ENCODE results near the gene AOC2.
"Not testable (repeated sequence)": the region's sequence is repeated elsewhere in the genome, so short reads cannot be mapped to it uniquely, and the experiment has no call there.

The AOC2 gene

GRCh38 chr17:42855048-42855596, 10.7 kb downstream of the AOC2 start:
- DNase-seq = no peak

- not testable (repeated sequence) for DNase-seq
These were observed 11.7 kb downstream of the AOC2 start for GRCh38 chr17:42856093-42856492.

- not testable (repeated sequence) for DNase-seq
These were observed 12.1 kb downstream of the AOC2 start for GRCh38 chr17:42856516-42856915.

DNA sequence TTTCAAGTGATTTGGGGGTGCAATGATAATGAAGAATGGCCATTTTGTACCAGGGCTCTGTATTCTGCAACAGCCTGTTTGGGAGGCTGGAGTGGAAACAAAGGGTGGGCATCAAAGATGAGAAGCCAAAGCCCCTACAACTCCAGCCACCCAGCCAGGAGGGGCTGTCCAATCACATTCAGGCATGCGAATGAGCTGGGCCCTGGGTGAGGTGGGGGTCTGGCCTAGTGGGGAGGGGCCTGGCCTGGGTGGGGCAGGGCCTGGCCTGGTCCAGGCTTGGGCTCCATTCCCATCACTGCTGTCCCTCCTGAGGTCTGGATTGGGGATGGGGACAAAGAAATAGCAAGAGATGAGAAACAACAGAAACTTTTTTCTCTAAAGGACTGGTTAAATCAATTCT, 13.0 kb downstream of the AOC2 start:
- DNase-seq = no peak

- DNase-seq = no peak
These were observed 21.3 kb downstream of the AOC2 start for GRCh38 chr17:42865638-42866094.

- DNase-seq = no peak
These were observed 21.8 kb downstream of the AOC2 start for GRCh38 chr17:42866216-42866615.

- DNase-seq = no peak
These were observed 22.5 kb downstream of the AOC2 start for GRCh38 chr17:42866631-42867575.

DNA sequence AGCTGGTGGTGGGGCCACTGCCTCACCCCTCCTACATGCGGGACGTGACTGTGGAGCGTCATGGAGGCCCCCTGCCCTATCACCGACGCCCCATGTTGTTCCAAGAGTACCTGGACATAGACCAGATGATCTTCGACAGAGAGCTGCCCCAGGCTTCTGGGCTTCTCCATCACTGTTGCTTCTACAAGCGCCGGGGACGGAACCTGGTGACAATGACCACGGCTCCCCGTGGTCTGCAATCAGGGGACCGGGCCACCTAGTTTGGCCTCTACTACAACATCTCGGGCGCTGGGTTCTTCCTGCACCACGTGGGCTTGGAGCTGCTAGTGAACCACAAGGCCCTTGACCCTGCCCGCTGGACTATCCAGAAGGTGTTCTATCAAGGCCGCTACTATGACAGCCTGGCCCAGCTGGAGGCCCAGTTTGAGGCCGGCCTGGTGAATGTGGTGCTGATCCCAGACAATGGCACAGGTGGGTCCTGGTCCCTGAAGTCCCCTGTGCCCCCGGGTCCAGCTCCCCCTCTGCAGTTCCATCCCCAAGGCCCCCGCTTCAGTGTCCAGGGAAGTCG, 23.4 kb downstream of the AOC2 start:
- DNase-seq = not testable (repeated sequence)

DNA sequence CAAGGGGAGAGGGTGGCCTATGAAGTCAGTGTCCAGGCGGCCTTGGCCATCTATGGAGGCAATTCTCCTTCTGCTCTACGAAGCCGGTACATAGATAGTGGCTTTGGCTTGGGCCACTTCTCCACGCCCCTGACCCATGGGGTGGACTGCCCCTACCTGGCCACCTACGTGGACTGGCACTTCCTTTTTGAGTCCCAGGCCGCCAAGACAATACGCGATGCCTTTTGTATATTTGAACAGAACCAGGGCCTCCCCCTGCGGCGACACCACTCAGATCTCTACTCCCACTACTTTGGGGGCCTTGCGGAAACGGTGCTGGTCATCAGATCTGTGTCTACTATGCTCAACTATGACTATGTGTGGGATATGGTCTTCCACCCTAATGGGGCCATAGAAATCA, 24.0 kb downstream of the AOC2 start:
- no peak for DNase-seq

DNA sequence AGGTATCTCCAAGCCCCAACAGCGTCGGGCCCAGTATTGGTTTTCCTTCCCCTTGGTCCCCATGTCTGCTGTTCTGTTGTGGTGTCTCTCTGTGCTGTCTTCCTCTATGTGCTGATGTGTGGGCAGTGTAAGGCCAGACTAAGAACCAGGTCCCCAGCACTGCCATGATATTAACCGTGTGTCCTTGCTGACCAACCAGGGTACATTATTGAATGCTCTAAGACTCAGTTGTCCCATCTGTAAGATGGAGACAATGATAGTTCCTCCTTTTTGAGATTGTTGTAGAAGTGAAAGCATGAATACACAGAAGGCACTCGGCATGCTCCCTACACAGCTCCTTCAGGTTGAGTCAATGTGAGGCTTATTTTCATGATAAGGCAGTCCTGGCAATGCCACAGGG, 27.3 kb downstream of the AOC2 start:
- no peak for DNase-seq

GRCh38 chr17:42872251-42872965, 28.0 kb downstream of the AOC2 start:
- no peak for DNase-seq

- no peak for DNase-seq
These were observed 28.9 kb downstream of the AOC2 start for GRCh38 chr17:42873315-42873714.

GRCh38 chr17:42873932-42874695, 29.7 kb downstream of the AOC2 start:
- not testable (repeated sequence) for DNase-seq

DNA sequence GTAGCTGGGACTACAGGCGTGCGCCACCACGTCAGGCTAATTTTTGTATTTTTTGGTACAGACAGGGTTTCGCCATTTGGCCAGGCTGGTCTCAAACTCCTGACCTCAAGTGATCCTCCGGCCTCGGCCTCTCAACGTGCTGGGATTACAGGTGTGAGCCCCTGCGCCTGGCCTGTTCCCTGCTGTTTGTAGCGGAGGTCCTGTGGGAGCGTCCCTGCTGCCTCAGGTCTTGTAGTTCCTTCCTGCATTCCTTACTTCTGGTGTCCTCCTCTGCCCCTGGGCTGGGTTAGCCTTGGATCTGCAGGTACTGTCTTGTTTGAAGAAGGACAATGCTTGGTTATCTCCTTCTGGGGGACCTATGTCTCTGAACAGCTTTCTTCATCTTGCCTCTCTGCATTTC, 32.7 kb downstream of the AOC2 start:
- no peak for DNase-seq

DNA sequence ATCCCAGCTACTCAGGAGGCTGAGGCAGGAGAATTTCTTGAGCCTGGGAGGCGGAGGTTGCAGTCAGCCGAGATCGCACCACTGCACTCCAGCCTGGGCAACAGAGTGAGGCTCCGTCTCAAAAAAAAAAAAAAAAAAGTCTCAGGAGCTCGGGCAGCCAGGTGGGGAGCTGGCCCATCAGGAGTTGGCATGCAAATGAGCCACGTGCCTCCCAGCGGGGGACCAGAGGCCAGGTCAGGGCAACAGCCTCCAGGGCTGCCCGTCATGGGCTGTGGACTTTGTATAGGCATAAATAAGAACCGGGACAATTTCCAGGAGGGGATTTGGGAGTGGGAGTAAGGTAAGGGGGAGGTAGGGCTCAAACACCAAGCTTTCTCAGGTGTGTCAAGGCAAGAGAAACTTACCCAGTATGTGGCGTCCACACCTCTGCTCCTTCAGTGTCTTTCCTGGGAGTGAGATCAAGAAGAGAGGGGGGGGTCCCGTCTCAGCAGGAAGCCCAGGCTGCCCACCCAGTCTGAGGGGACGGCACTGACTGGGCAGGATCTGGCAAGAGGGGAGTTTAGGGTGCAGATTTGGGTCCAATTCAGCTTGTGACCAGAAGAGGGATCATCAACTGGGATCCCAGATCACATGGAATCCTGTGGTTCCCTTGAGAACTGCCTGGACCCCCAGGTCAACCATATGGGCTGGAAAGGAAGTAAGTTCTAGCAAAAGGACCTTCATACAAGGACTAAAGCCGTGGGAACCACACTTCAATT, 33.9 kb downstream of the AOC2 start:
- DNase-seq = no peak

DNA sequence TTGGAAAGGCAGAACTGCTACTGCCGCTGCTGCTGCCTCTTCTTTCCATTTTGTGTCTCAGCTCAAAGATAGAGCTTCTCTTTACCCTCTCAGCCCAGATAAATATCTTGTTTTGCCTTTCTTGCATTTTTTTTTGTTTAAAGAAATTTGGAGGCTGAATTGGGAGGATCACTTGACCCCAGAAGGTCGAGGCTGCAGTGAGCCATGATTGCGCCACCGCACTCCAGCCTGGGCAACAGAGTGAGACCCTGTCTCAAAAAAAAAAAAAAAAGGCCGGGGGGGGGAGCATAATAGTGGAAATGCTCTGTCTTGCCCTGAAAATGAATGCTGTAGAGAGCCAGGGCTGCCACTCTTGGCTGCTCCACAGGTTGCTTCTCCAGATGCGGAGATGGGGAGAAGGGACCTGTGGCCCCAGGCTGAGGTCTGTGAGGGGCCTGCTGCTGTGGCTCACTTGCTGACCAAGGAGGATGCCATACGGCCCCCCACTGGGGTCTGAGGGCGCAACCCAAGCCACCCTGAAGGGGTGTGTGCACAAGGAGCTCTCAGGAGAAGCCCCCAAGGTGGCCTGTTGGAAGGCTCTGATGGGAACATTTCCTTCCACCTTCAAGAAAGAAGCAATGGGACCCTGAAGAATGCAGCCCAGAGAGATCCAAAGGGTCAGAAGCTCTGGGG, 34.7 kb downstream of the AOC2 start:
- no peak for DNase-seq

- no peak for DNase-seq
These were observed 35.2 kb downstream of the AOC2 start for GRCh38 chr17:42879596-42879985.

GRCh38 chr17:42880776-42881310, 36.5 kb downstream of the AOC2 start:
- DNase-seq = no peak

DNA sequence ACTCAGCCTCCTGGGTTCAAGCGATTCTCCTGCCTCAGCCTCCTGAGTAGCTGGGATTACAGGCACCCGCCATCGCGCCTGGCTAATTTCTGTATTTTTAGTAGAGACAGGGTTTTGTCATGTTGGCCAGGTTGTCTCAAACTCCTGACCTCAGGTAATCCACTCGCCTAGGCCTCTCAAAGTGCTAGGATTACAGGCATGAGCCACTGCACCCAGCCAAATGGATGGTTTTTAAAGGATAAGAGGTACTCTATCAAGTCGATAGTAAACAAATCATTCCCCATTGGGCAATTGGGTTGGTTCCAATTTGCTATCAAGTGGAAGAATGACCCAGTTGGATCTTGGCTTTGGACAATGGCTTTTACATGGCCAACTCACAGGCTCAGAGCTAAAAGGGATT, 37.3 kb downstream of the AOC2 start:
- not testable (repeated sequence) for DNase-seq

DNA sequence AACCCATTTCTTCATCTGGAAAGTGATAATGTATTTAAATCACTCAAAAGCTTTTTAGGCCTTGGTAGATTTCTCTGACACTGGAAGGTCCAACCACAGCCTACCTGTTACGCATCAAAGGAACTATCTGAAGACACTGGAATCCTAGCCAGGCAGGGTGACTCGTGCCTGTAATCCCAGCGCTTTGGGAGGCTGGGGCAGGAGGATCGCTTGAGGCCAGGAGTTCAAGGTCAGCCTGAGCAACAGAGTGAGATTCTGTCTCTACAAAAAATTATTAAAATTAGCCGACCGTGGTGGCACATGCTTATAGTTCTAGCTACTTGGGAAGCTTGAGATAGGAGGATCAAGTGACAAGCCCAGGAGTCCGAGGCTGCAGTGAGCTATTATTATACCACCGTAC, 37.8 kb downstream of the AOC2 start:
- DNase-seq = no peak

Data from NCI-H2227 treated with DMSO at 0.1 percent for 48 hours (cell line).